NCI-H226 (cell line): ENCODE data around the gene DBN1.

Experiments
- DNase-seq: peaks from one replicate; pipeline ENCODE4 v3.0.0-alpha.2; 2015

The DBN1 gene

DNA sequence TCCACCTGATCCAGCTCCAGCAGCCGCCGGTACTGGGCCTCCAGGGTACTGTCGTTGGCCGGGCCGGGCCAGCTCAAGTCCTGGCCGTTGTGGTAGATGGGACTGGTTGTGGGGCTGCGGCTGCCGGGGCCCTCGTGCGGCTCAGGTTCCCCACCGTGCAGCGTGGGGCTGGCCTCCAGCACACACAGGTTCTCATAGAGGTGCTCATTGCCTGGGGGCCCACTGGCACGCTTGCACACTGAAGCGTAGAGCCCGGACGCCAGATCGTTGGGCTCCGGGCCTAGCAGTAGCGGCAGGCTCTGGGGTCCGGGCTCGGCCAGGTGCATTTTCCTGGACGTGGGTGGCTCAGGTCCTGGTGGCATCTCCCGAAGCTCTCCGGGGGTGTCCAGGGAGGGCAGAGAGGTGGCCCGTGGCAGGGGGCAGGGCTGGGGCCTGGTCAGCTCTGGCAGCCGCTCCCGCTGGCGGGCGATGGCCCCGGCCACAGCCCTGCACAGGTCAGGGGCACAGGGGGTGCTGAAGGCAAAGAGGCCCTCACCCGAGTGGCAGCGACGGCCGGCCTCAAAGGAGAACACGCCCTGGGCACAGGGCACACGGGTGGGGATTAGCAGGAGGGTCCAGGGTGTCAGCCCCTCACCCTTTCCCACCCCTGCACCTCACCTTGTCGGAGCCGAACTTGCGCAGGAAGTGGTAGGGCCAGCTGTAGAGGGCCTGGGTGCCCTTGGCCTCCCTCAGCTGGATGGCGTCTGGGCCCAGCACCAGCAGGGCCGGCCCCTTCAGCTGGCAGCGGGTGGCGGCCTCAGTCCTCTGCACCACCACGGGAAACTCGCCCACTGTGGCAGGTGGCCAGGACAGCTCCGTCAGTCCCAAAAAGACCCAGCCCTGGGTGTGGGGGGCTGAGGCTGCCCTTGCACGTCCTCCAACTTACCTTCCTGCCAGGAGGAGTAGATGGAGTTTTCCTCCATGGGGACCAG lies 30.9 kb upstream of the DBN1 start:
- DNase-seq: no peak

DNA sequence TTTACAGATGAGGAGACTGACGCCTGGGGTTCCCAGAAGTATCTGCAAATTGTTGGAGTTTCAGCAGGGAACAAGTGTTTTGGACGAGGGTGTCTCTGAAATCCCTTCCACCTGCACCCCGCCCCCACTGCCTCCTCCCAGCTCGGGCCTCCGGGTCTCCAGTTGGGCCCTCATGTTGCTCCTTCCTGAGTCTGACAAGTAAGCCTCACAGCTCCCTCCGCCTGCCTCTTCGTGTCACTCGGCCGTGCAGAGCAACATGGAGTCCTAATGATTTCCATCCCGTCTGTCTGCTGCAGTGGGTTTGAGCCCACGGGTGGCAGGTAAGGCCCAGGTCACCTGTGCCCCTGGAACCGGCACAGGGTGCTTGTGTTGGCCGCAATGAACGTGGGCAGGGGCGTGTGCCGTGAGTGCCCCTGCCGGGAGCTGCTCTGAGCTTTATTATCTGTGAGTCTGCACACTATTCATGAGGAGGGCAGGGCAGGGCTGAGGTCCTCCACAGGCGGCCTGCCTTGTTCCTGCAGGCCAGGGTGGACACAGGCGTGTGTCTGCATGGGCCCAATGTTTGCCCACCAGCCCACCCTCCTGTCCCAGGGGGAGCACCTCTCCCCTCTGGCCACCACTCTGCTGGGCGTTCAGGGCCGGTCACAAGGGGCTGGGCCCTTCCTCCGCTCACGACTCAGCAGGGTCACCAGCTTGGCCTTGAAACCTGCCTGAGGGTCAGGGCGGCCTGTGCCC lies 30.1 kb upstream of the DBN1 start:
- DNase-seq: no peak

DNA sequence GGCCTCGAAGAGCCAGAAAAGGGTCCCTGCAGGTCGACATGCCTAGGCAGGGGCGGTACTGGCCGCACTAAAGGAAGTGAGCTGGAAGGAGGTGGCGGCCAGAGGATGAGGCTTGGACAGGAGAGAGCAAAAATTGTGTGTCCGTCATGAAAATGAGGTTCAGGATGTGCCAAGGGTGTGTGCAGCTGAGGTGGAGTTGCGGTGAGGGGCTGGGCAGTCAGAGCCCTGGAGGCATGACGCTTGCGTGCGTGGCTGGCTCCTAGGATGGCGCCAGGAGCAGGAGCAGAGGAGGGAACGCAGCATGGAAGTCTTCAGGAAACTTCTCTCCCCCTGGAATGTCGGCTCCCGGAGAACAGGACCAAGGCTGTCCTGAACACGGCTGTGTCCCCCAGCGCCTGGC lies 29.5 kb upstream of the DBN1 start:
- no peak for DNase-seq

DNA sequence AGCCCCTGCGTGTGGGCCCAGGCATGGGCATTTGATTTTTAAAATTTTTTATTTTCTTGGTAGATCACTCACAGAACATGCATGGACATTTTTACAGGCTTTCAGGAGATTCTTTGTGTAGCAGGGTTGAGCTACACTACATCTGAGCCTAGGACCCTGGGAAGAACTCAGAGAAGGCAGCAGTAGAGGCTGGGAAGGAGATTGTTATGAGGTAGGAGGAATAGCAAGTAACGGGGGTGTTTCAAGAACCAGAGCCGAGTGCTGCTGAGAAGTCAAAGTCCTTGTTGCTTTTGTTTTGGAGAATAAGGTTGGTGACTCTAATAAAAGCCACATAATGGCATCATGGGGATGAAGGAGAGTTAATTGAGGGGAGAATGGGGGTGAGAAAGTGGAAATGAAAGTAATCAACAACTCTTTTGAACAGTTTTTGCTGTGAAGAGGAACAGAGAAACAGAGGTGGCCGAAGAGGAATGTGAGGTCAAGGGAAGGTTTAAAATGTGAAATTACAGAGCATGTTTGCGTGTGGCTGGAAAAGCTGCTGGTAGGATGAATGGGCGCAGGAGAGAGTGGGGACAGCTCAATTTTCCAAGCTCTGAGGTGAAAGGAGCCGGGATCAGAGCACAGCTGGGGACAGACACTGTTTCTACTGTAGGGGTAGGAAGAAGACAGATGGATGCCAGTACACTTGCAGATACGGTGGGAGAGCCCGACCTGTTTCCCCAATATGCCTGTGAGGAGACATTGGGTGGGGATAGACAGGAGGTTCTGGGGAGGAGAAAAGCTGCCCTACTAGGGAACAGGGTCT lies 28.6 kb upstream of the DBN1 start:
- no peak for DNase-seq

DNA sequence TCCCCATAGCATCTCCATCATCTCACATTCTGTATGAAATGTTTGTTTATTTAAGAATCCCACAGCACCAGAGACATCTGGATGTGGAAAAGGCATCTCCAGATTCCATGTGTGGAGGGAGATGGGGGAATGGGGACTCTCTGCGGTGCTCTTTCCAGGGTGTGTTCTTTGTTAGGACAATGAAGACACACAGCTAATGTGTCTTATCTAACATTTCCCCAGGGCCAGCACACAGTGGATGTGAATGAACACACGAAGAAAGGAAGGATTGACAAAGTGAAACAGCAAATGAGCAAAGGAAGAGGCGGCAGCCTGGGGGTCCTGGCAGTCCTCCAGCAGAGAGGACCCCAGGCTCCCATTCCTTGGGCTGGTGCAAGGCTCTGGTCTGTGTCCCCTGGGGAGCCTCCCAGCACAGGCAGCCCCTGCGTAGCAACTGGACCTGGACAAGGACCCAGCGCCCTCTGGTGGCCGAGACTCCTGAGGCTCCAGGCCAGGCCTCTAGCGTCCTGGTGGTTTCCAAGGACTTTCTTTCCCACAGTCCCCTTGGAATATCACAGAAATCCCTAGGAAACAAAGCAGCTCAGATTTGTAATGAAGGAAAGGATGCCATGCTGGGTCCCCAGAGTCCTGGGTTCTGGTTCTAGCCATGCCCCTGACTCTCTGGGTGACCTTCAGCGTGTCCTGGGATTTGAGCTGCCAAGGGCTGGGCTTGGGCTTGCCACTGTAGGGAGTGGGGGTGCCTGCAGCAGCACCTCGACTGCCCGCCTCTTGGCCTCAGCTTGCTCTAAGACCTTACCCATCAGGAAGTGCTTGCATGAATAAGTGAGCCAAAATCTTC lies 27.5 kb upstream of the DBN1 start:
- DNase-seq: peak; percentile 67

DNA sequence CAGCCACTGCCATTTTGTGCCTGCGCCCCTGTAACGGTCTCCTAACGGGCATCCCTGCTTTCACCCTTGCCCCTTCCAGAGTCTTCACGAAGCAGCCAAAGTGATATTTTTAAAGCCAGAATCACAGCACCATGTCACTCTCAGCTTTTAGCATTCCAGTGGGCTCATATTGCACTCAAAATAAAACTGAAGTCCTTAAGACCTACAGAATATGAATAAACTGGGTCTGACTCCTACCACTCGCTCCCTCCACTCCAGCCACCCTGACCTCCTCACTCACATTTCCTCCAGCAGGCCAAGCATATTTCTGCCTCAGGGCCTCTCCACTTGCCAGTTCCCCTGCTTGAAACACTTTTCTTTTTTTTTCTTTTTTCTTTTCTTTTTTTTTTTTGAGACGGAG lies 26.4 kb upstream of the DBN1 start:
- DNase-seq: no peak

DNA sequence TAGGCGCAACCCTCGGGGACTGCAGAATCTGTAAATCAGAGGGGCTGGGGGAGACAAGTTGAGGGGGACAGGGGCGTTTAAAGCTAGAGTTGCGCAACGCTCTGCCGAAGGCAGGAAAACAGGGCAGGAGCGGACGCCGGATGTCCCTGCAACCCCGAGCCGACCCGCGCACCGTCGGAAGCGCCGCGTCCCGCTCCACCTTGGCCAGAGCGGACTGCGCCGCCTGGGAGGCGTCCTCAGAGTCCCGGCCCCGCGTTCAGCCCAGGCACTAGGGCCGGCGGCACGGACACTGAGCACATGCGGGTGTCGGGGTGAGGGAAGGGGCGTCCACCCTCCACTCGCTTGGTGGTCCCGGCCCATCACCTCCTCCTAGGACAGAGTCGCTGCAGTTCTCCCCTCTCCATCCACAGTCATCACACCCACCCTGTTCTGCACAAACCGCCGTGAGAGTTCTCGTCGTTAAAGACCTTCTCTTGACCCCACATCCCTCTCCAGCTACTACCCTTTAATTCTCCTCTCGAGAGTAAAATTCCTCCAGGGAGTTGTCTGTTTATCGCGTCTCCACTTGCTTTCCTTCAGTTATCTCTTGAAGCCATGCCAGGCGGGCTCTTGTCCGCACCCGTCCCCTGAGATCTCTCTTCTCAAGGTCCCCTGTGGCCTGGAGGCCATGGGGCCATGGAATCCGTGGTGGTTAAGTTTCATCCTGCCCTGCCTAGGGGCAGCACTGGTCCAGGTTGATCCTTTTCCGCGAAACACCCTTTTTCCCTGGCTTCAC lies 24.8 kb upstream of the DBN1 start:
- no peak for DNase-seq

DNA sequence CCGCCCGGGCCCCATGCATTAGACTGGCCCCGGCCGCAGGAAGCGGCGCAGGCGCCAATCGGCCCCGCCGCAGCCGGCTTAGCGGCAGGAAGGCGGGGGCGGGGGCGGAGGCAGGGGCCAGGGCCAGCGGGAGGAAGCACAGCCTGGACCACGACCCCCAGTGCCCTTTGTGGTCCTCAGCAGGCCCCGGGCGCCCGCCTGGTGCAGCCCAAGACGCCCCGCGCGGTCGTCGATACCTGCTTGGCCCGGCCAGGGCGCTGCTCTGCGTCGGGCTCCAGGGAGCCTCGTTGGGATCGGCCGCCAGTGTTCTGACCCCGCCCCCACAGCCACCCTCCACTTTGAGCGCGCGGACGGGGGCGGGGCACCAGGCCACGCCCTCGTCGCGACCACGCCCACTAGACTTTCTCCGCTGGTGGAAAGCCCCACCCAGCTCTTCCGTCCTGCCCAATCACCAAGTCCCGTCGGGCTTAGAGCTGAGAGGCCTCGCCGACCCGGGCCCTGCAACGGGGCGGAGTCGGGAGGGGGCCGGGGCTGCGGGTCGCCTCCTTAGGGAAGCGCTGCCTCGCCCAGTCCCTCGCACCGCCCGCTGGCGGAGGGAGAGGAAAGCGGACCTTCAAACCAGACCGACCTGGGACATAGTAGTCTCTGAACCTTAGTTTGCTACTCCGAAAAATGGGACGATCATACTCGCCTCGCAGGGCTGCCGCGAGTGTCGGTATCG lies 24.0 kb upstream of the DBN1 start, which contains the start of gene PDLIM7:
TSS of gene PDLIM7 (minus strand) at position 313 of the 721 bp plus-strand sequence. CDS start 1,092 bp downstream, outside the sequence.
- peak; percentile 92 for DNase-seq

DNA sequence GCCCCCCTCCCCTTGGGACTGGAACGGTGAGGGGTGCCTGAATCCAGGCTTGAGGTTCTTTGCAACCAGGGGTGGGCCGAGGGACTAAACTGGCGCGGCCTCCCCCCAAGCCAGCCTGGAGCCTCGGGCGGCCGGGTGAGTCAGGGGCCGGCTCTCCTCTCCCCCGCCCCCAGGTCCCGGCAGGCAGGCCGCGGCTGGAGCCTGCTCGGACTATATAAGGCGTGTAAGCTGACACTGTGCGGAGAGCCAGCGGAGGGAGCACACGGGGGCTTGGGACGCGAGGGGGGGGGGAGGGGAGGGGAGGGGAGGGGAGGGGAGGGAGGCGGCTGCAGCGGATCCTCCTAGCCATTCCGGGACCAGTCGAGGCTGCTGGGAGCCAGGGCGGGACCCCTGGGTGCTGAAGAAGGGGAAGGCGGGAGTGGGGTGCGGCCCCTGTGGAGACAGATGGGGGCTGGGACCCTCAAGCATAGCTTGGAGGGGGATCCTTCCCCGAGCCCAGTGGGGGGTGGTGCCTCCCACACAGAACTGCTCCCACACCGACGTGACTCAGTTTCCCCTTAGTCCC lies 23.4 kb upstream of the DBN1 start:
- DNase-seq: peak; percentile 90

DNA sequence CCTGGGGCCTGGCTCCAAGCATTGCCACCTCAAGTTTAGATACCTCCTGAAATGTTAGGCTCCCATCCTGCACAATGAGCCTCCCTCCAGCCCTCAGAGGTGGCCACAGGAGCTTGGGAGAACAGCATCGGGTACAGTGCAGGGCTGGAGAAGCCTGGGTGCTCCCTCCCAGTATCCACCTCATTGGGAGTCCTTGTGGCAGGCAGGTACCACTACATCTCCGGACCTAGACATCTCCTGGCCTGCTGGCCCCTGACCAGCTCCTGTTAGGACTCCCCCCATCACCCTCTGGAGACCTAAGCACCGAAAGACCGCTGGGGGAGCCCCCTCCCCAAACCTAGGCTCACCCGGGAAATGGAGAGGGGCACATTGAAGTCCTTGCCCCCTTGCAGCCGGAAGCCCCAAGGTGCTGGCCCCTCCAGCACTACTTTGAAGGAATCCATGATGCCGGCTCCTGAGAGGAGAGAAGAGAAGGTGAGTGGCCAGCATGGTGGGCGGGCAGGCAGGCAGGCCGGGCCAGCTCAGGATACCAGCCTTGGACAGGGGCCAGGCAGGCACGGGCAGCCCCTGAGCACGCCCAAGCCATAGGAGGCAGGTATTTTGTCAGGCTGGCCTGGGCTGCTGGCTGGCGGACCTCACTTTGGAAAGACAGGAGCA lies 22.8 kb upstream of the DBN1 start:
- peak; percentile 52 for DNase-seq

DNA sequence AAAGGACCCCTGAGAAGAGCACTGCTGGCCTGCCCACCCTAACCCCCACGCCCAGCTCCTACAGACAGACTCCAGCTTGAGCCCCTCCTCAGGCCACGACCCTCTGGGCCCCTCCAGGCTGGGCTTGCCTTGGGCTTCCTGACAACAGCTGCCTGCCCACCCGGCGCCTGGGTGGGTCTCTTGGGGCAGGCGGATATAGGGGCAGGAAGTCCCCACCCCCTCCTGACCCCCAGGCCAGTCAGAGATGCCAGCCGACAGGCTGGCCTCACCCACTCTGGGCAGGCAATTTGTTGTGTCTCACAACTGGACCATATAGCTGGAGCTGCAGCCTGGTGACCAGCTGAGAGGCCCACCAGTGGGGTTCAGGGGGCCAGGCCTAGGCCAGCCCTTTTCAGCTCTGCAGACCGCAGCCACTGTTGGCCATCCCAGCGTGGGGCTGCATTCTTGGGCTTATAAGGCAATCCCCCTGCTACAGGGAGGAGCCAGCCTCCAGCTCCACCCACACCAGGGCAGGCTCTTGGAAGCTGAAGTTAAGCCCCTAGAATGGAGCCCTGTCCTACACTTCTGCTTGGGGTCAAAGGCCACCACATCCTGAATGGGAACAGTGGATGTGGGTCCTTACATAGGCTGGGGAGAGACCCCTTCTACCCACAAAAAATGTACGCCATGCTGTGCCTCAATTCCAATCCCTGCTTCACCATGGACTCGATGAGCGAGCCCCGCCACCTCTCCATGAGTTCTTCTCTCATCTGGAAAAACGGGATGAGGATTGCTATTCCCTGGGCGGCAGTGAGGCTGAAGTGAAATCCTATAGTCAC lies 22.0 kb upstream of the DBN1 start:
- DNase-seq: peak; percentile 74

DNA sequence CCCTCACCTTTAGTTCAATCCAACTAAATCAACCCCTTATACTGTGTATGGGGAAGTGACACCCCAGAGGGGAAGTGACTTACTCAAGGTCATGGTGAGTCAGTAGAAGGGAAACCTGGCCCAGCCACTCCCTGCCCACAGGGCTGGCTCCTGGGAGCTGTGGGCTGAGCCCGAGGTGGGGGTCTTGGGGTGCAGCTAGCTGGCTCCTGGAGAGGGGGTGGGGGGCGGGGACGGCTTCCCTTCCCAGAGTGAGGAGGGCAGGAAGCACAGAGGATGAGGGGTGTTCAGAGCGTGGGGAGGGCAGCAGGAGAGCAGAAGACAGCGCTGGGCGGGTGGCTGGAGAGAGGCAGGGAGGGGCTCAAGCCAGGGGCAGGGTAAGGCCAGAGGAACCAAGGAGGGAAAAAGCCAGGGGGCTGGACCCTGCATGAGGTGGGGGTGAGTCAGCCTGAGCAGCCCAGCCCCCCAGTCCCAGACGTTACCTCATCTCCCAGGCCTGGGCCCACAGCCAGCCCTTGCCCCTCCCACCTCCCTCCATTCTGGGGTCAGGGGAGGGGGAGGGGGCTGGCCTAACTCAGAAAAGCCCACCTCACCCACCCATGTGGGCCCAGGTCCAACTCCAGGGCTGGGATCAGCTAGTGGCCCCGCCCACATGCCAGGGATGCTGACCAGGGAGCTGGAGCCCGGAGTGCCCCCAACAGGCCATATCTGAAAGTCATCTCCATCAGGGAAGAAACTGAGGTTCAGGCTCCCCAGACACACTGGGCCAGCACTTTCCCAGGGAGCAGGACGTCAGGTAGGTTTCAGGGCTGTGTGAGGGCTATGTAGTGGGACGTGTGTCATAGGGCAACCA lies 21.1 kb upstream of the DBN1 start:
- DNase-seq: peak; percentile 82

DNA sequence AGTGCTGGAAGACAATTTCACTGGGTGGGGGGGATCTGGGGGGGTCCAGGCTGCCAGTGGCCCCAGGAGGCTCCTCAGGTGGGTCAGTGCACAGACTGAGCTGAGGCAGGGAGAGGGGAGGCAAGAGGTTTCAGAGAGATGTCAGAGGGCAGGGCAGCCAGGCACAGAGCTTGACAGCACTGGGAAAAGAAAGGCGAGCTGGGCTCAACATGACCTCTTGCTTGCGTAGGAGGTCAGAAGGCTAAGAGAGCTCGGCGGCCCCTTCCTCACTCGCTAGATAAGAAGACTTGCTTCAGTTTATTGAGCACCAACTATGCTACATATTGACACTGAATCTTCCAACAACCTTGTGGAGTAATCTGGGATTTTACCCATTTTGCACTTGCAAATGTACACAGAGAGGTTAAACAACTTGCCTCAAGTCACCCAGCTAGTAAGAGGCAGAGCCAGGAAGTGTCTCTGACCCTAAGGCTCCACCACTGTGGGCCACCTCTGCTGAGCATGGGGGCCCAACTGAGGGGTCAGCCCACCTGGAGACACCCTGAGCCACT lies 20.4 kb upstream of the DBN1 start:
- DNase-seq: no peak

DNA sequence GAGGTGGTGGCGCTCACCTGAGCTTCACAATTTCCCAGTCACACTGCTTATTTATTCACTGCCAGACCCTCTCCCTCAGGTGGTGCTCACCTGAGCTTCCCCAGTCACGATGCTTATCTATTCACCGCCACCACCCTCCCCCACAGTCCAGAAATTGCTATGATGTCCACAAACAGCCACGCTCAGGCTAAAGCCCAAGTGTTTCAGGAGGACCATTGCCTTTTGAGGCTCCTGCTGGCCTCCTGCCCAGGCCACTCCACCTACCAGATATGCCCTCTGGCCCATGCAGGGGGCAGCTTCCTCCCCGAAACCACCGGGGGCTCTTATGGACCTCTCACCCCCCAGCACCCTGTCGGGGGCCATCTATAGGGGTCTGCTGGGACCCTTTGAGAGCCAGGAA lies 19.4 kb upstream of the DBN1 start:
- no peak for DNase-seq

DNA sequence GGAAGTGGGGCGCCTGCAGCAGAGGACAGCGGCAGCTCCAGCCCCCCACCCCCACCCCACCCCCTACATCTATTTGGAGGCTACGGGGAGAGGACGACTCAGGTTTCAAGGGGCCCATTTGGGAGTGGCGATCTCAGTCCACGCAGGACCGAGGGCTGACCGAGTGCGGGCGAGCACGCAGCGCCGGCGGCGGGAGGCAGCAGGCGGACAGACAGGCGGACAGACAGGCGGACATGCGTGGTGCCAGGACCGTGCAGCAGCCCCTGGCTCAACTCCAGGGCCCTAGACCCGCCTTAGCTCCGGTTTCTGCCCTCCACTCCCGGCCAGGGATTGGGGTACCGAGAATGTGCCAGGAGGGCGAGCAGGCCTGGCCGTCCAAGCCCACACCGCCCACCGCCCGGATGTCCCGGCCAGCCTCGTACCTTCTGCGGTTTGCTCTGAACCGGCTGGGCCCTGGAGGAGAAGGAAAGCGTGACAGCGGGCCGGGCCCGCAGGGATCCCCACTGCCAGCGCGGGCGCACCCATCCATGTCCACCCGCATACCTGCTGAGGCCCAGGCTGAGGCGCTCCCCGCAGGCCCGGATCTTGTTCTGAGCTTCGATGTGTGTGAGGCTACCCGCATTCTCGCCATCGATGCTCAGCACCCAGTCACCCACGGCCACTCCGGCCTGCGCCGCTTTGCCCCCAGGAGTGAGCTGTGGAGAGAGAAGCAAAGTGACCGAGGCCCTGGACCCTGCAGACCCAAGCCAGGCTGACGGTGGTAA lies 18.7 kb upstream of the DBN1 start:
- no peak for DNase-seq

DNA sequence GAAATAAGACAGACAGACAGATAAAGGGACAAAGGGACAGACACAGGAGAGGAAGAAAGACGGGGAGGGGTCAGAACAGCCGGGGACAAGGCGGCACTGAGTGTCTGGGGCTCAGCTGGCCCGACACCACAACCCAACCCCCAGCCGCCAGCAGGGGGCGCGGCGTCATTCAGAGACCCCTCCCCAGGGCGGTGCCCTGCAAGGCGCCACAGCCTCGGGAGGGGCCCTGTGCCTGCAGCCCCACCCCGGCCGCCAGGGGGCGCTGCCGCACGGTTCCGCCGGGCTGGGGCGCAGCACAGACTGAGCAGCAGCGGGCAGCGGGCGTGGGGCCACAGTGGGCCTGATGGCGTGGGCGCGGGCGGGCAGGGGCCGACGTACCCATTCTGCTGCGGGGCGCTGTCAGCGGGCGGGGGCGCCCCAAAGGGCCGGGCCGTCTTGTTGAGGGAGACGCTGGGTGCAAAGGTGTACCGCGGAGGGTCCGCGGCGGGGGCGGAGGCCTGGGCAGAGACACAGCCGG lies 18.1 kb upstream of the DBN1 start:
- DNase-seq: no peak
